ENCODE results near the gene FAM107A.

DNA sequence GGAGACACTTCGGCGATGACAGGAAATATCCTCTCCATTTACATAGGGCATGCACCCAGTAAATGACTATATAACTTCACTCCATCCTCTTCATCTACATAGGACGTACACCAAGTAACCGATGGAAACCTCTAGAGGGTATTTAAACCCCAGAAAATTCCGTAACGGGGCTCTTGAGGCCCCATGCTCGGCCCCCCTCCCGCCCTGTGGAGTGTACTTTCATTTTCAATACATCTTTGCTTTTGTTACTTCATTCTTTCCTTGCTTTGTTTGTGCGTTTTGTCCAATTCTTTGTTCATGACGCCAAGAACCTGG, 7.5 kb upstream of the FAM107A start:
- no peak for TF ChIP-seq CTCF (conservative IDR thresholded peaks at IDR 0.05)
- TF ChIP-seq ZFX (IDR thresholded peaks at IDR 0.05): no peak
